HepG2 (cell line): ENCODE measurements around the gene WDR93. TPM values are rescaled to one million over a fixed set of nuclear protein-coding genes. Genes with fewer than 3 reads are reported as not detected.

Experiments used
- CEBPB ChIP-seq: IDR thresholded peaks from 2 replicates; pipeline ENCODE4 v1.6.1; 2011; ENCODE audit warnings: low read depth, low read length, improper control_type of control experiment, borderline replicate concordance
- CEBPG ChIP-seq: IDR thresholded peaks from 2 replicates; pipeline ENCODE4 v1.6.1; 2016
- HNF4G ChIP-seq, 2 experiments: sonication (generic) in 1 of 2; formaldehyde crosslinking in 1 of 2; IDR thresholded peaks; 2 replicates each; pipeline versions ENCODE4 v1.4.0 to v1.6.1; 2011 to 2020; ENCODE audit warnings: borderline replicate concordance in 2 of 2, low read depth in 2 of 2, mild to moderate bottlenecking in 2 of 2, low read length in 1 of 2, missing genetic modification reagents in 1 of 2, moderate library complexity in 1 of 2
- HOXA3 ChIP-seq: sonication (generic); formaldehyde crosslinking; IDR thresholded peaks from 2 replicates; pipeline ENCODE4 v1.5.0; 2020; ENCODE audit warnings: missing genetic modification reagents
- HOXA7 ChIP-seq: sonication (generic); formaldehyde crosslinking; IDR thresholded peaks from 2 replicates; pipeline ENCODE4 v1.8.1; 2022; ENCODE audit warnings: mild to moderate bottlenecking, missing genetic modification reagents, moderate library complexity
- HOXD1 ChIP-seq: sonication (generic); formaldehyde crosslinking; IDR thresholded peaks from 2 replicates; pipeline ENCODE4 v1.5.0; 2020; ENCODE audit warnings: missing genetic modification reagents
- LCORL ChIP-seq, 2 experiments: fragments of 450-650 bp in 1 of 2; sonication (generic) in 1 of 2; formaldehyde crosslinking in 1 of 2; IDR thresholded peaks; 2 replicates each; pipeline versions ENCODE4 v1.5.0 to v1.6.1; 2017 to 2020; ENCODE audit warnings: antibody characterized with exemption in 1 of 2, missing genetic modification reagents in 1 of 2
- MIER2 ChIP-seq: IDR thresholded peaks from 2 replicates; pipeline ENCODE4 v1.6.1; 2016; ENCODE audit warnings: missing biosample characterization, missing genetic modification reagents
- NFE2L2 ChIP-seq: fragments of 150-350 bp; IDR thresholded peaks from 2 replicates; pipeline ENCODE4 v1.6.1; 2014; ENCODE audit warnings: low read length
- PCBP2 ChIP-seq: fragments of 200-400 bp; formaldehyde crosslinking; optimal IDR thresholded peaks from 2 replicates; pipeline ENCODE3; 2018; ENCODE audit warnings: low read length, low read depth; ENCODE audit not compliant: poor library complexity, severe bottlenecking
- PHF20 ChIP-seq: sonication (generic); formaldehyde crosslinking; IDR thresholded peaks from 2 replicates; pipeline ENCODE4 v1.5.0; 2020; ENCODE audit warnings: mild to moderate bottlenecking, missing genetic modification reagents
- POGZ ChIP-seq: sonication (generic); formaldehyde crosslinking; IDR thresholded peaks from 2 replicates; pipeline ENCODE4 v1.4.0; 2020; ENCODE audit warnings: mild to moderate bottlenecking, missing genetic modification reagents
- POLR2A ChIP-seq, 2 experiments: IDR thresholded peaks; 2 replicates each; pipeline ENCODE4 v1.6.1; 2011; ENCODE audit warnings: low read depth in 2 of 2, low read length in 2 of 2, mild to moderate bottlenecking in 1 of 2, moderate library complexity in 1 of 2; ENCODE audit not compliant: insufficient read depth in 1 of 2
- TCF7L2 ChIP-seq: IDR thresholded peaks from 2 replicates; pipeline ENCODE4 v1.6.1; 2011; ENCODE audit warnings: mild to moderate bottlenecking, low read depth, low read length, moderate library complexity
- ZBTB44 ChIP-seq: sonication (generic); formaldehyde crosslinking; IDR thresholded peaks from 2 replicates; pipeline ENCODE4 v1.4.0; 2020; ENCODE audit warnings: missing genetic modification reagents
- ZFX ChIP-seq: sonication (generic); formaldehyde crosslinking; IDR thresholded peaks from 2 replicates; pipeline ENCODE4 v1.4.0; 2020; ENCODE audit warnings: mild to moderate bottlenecking, low read depth, missing genetic modification reagents, moderate library complexity
- ZNF10 ChIP-seq: sonication (generic); formaldehyde crosslinking; IDR thresholded peaks from 2 replicates; pipeline ENCODE4 v1.4.0; 2020; ENCODE audit warnings: mild to moderate bottlenecking, low read depth, missing genetic modification reagents, borderline replicate concordance
- ZNF343 ChIP-seq: sonication (generic); formaldehyde crosslinking; IDR thresholded peaks from 2 replicates; pipeline ENCODE4 v1.4.0; 2020; ENCODE audit warnings: mild to moderate bottlenecking, missing genetic modification reagents
- ZNF501 ChIP-seq: sonication (generic); formaldehyde crosslinking; IDR thresholded peaks from 2 replicates; pipeline ENCODE4 v1.5.1; 2020; ENCODE audit warnings: mild to moderate bottlenecking, moderate library complexity, missing genetic modification reagents
- ZNF564 ChIP-seq: sonication (generic); formaldehyde crosslinking; IDR thresholded peaks from 2 replicates; pipeline ENCODE4 v1.8.1; 2023; ENCODE audit warnings: mild to moderate bottlenecking, missing genetic modification reagents
- ZNF569 ChIP-seq: sonication (generic); formaldehyde crosslinking; IDR thresholded peaks from 2 replicates; pipeline ENCODE4 v1.5.0; 2020; ENCODE audit warnings: mild to moderate bottlenecking, missing genetic modification reagents, moderate library complexity, borderline replicate concordance
- ZNF644 ChIP-seq: IDR thresholded peaks from 2 replicates; pipeline ENCODE4 v1.6.1; 2016; ENCODE audit warnings: low read depth
- ZNF816 ChIP-seq: sonication (generic); formaldehyde crosslinking; IDR thresholded peaks from 2 replicates; pipeline ENCODE4 v1.8.0; 2022; ENCODE audit warnings: missing genetic modification reagents, mild to moderate bottlenecking, borderline replicate concordance
- polyA plus RNA-seq, 8 experiments: library from polyadenylated mRNA; depleted of rRNA in 3 of 8; stranded (reverse) in 7 of 8; unstranded in 1 of 8; fragments of >200 nt; fragmentation: Illumina TruSeq in 4 of 8; extraction: Trizol in 4 of 8; gene quantifications; 2 replicates each; pipeline versions ENCODE4 v1.2.1 to v1.2.3, GENCODE V29; 2011 to 2016; ENCODE audit warnings: low read depth in 4 of 8, missing spikeins in 1 of 8, mixed read lengths in 1 of 8; ENCODE audit not compliant: insufficient read depth in 1 of 8
- total RNA-seq, 5 experiments: library from RNA; depleted of rRNA; stranded (reverse); fragments of >200 nt; fragmentation: Illumina TruSeq; extraction: Trizol; gene quantifications; 2 replicates each; pipeline ENCODE4 v1.2.3, GENCODE V29; 2016; ENCODE audit warnings: low read depth in 1 of 5
- TF ChIP-seq, protein P1 (sequence below): sonication (generic); formaldehyde crosslinking; IDR thresholded peaks from 2 replicates; pipeline ENCODE4 v1.5.0; 2020; ENCODE audit warnings: mild to moderate bottlenecking, missing genetic modification reagents, borderline replicate concordance
- TF ChIP-seq, protein P2 (sequence below): sonication (generic); formaldehyde crosslinking; IDR thresholded peaks from 2 replicates; pipeline ENCODE4; 2020; ENCODE audit warnings: missing genetic modification reagents, mild to moderate bottlenecking, borderline replicate concordance

Gene WDR93
- total and polyA plus RNA-seq, 2 of the 13 experiments (the other 11 are each of a cell fraction or from before 2014, with no cell fraction given), result 0.07 TPM; not detected in 1

- peak; percentile 28; the same call in 1 of the 2 replicates for TF ChIP-seq TCF7L2
- TF ChIP-seq ZNF644 (CRISPR knock-in tag), result peak; percentile 83
- TF ChIP-seq ZFX, result 0 out of 2 replicates have a peak, but pooled peaks have one; percentile 24
- TF ChIP-seq, protein P1, sequence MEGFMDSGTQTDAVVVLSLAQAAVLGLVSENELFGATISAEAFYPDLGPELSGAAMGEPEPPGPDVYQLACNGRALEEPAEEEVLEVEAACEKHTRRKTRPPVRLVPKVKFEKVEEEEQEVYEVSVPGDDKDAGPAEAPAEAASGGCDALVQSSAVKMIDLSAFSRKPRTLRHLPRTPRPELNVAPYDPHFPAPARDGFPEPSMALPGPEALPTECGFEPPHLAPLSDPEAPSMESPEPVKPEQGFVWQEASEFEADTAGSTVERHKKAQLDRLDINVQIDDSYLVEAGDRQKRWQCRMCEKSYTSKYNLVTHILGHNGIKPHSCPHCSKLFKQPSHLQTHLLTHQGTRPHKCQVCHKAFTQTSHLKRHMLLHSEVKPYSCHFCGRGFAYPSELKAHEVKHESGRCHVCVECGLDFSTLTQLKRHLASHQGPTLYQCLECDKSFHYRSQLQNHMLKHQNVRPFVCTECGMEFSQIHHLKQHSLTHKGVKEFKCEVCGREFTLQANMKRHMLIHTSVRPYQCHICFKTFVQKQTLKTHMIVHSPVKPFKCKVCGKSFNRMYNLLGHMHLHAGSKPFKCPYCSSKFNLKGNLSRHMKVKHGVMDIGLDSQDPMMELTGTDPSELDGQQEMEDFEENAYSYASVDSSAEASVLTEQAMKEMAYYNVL (CRISPR knock-in tag), result no peak
- no peak for TF ChIP-seq ZNF343
- 0 out of 2 replicates have a peak, but pooled peaks have one; percentile 20 for TF ChIP-seq CEBPB
- no peak for TF ChIP-seq HOXD1 (CRISPR knock-in tag)
- 0 out of 2 replicates have a peak, but pooled peaks have one; percentile 41 for TF ChIP-seq HNF4G (IDR thresholded peaks at IDR 0.05; ENCODE audit: borderline replicate concordance, low read depth, low read length)
- no peak for TF ChIP-seq HNF4G (CRISPR knock-in tag; IDR thresholded peaks at IDR 0.05; ENCODE audit: borderline replicate concordance, low read depth)
- no peak for TF ChIP-seq NFE2L2
- no peak for TF ChIP-seq LCORL (IDR thresholded peaks at IDR 0.05)
- peak; percentile 69 for TF ChIP-seq LCORL (CRISPR knock-in tag; IDR thresholded peaks at IDR 0.05)
- TF ChIP-seq ZBTB44 (CRISPR knock-in tag), result no peak
- no peak for TF ChIP-seq PCBP2
- TF ChIP-seq HOXA3 (CRISPR knock-in tag), result peak; percentile 60; the same call in 1 of the 2 replicates
- TF ChIP-seq ZNF816 (CRISPR knock-in tag), result no peak
- 0 out of 2 replicates have a peak, but pooled peaks have one; percentile 55 for TF ChIP-seq POGZ
- TF ChIP-seq ZNF10 (CRISPR knock-in tag), result no peak
- TF ChIP-seq HOXA7 (CRISPR knock-in tag), result no peak
- TF ChIP-seq POLR2A (IDR thresholded peaks at IDR 0.05; ENCODE audit: insufficient read depth in 1 of 2, low read depth in 2 of 2, low read length in 2 of 2), result no peak
- TF ChIP-seq, protein P2, sequence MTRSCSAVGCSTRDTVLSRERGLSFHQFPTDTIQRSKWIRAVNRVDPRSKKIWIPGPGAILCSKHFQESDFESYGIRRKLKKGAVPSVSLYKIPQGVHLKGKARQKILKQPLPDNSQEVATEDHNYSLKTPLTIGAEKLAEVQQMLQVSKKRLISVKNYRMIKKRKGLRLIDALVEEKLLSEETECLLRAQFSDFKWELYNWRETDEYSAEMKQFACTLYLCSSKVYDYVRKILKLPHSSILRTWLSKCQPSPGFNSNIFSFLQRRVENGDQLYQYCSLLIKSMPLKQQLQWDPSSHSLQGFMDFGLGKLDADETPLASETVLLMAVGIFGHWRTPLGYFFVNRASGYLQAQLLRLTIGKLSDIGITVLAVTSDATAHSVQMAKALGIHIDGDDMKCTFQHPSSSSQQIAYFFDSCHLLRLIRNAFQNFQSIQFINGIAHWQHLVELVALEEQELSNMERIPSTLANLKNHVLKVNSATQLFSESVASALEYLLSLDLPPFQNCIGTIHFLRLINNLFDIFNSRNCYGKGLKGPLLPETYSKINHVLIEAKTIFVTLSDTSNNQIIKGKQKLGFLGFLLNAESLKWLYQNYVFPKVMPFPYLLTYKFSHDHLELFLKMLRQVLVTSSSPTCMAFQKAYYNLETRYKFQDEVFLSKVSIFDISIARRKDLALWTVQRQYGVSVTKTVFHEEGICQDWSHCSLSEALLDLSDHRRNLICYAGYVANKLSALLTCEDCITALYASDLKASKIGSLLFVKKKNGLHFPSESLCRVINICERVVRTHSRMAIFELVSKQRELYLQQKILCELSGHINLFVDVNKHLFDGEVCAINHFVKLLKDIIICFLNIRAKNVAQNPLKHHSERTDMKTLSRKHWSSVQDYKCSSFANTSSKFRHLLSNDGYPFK (CRISPR knock-in tag), result no peak
- TF ChIP-seq ZNF501, result no peak
- peak; percentile 46; the same call in 1 of the 2 replicates for TF ChIP-seq CEBPG (CRISPR knock-in tag)
- no peak for TF ChIP-seq ZNF569 (CRISPR knock-in tag)
- TF ChIP-seq PHF20 (CRISPR knock-in tag), result no peak
- no peak for TF ChIP-seq ZNF564 (CRISPR knock-in tag)
- TF ChIP-seq MIER2 (CRISPR knock-in tag), result peak; percentile 36; the same call in 1 of the 2 replicates
Measured at GRCh38 chr15:89674526-89674925, 16.1 kb upstream of the WDR93 start (continued).
